Fibroblast of lung (primary cell): ENCODE results near the gene TICAM2.

Experiments
- EZH2 ChIP-seq: IDR thresholded peaks from 2 replicates; pipeline ENCODE4 v1.5.1; 2012; ENCODE audit warnings: low read length, control low read depth, mild to moderate bottlenecking; ENCODE audit errors: missing control alignments
- TF ChIP-seq, protein P1 (sequence below), 2 donors: IDR thresholded peaks in 1 of 2; conservative IDR thresholded peaks in 1 of 2; 1 replicate in 1 of 2; 2 replicates in 1 of 2; pipeline ENCODE4 v1.5.1; 2011 to 2012; ENCODE audit warnings: low read length in 2 of 2, control low read depth in 1 of 2, inconsistent platforms in 1 of 2, low read depth in 1 of 2, mild to moderate bottlenecking in 1 of 2

DNA sequence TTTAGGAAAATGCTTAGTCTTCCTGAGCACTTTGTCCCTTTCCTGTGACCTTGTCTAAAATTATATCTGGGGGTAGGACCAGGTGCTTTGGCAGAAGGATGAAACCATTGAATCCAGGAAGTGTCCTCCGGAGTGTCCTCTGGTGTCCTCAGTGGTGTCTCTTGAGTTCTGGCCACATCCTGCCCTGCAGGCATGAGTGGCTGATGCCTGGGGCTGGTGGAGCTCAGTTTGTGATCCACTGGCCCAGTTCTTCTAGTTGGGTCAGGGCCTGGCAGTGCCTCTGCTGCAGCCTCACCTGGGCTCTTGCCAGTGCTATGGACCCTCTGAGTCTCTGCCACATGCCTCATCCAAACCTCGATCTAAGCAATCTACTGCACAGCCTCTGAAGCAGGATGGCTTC lies 38.0 kb upstream of the TICAM2 start:
- TF ChIP-seq, protein P1, sequence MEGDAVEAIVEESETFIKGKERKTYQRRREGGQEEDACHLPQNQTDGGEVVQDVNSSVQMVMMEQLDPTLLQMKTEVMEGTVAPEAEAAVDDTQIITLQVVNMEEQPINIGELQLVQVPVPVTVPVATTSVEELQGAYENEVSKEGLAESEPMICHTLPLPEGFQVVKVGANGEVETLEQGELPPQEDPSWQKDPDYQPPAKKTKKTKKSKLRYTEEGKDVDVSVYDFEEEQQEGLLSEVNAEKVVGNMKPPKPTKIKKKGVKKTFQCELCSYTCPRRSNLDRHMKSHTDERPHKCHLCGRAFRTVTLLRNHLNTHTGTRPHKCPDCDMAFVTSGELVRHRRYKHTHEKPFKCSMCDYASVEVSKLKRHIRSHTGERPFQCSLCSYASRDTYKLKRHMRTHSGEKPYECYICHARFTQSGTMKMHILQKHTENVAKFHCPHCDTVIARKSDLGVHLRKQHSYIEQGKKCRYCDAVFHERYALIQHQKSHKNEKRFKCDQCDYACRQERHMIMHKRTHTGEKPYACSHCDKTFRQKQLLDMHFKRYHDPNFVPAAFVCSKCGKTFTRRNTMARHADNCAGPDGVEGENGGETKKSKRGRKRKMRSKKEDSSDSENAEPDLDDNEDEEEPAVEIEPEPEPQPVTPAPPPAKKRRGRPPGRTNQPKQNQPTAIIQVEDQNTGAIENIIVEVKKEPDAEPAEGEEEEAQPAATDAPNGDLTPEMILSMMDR (conservative IDR thresholded peaks at IDR 0.05 in 1 of 2, IDR thresholded peaks at IDR 0.05 in 1 of 2; ENCODE audit: low read depth in 1 of 2, low read length in 2 of 2), result no peak
- no peak for TF ChIP-seq EZH2
